HG03103 (cell line): ENCODE results near the gene HOMEZ.
"Not testable (repeated sequence)": the region's sequence is repeated elsewhere in the genome, so short reads cannot be mapped to it uniquely, and the experiment has no call there.

ENCODE experiments used
- ATAC-seq: cut with Tn5 transposase; IDR thresholded peaks from one replicate; pipeline ENCODE4 v1.9.1; 2021; ENCODE audit warnings: low read depth; ENCODE audit not compliant: unreplicated experiment

The HOMEZ gene, protein sequence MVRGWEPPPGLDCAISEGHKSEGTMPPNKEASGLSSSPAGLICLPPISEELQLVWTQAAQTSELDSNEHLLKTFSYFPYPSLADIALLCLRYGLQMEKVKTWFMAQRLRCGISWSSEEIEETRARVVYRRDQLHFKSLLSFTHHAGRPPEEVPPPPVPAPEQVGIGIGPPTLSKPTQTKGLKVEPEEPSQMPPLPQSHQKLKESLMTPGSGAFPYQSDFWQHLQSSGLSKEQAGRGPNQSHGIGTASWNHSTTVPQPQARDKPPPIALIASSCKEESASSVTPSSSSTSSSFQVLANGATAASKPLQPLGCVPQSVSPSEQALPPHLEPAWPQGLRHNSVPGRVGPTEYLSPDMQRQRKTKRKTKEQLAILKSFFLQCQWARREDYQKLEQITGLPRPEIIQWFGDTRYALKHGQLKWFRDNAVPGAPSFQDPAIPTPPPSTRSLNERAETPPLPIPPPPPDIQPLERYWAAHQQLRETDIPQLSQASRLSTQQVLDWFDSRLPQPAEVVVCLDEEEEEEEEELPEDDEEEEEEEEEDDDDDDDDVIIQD

DNA sequence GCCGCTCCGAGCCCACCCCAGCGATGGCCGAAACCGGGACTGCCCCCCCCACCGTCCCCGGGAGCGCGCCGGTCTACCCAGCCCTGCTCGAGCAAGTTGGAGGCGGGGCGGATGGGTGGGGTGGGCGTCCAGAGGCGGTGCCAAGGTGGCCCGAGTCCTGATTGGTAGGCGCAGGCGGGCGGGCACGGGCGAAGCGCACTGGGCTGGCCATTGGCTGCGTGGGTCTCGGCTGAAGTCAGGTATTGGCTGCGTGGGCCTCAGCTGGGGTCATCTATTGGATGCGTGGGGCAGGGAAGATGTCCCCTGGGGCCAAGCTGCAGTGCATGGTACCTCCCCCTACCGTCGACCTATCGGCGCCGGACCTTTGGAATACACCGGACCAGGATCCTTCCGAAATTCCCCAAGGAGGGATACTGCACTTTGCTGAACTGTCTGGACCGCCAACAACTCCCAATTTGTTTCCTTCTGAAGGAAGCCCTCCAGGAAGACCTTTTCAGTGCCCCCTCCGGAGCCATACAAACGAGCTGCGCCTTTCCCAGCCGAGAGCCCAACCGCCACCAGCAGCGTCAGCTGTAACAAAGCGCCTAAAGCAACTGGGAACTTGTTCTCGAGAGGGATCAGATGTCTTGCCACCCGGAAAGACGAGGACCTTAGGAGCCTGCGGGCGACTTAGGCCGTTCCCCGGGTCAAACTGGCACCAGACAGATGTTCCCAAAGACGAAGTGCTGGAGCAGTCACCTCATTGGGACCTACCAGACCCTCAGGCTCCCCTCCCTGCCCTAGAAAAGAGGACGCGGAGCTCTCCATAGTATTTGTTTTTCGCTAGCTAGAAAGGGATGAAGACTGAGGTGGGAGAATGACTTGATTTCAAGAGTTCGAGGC, at the start of gene HOMEZ:
Gene HOMEZ, minus strand, starts transcription at position 113 of the 882 bp plus-strand sequence. CDS start 180 bp downstream, outside the sequence.
- peak; percentile 96 for ATAC-seq

DNA sequence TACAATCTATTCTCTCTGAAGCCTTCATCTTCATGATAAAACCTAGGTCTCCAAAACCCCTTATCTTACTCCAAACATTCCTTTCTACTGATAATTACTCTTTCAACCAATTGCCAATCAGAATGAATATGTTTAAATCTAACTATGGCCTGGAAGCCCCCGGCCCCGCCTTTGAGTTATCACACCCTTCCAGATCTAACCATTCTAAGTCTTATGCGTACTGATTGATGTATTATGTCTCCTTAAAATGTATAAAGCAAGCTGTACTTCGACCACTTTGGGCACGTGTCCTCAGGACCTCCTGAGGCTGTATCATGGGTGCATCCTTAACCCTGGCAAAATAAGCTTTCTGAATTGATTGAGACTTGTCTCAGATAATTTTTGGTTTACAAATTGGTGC, 49.7 kb upstream of the HOMEZ start:
- ATAC-seq, result no peak

DNA sequence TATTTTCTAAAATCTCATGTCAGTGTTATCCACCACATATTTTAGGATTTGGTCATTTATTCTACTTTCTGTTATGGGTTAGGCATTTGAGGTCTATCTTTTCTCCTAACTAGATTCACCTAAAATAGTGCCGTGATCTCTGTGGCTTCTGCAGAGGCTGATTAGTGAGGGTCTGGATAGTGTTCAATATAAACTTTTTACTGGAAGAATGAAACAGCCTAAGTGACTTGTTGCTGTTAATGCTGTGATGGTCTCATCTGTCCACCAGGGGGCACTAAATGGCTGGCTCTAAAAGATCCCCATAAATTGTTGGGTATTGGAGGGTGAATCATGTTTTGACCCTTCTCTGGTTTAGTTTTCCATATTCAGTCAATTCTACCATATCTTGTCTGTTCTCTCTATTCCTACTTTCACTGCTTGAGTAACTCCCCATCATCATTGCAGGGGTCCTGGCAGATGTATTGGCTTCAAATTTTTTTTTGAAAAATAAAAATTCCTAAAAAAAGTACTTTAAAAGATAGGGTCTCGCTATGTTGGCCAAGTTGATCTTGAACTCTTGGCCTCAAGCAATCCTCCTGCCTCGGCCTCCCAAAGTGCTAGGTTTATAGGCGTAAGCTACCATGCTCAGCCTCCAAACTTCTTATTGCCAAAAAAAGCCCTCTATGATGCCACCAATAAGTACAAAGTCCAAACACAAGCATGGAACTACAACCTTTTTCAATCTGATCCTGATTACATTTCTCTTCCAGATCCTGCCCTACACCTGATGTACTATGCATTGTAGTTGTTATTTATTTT, 42.2 kb upstream of the HOMEZ start:
- ATAC-seq, result no peak

DNA sequence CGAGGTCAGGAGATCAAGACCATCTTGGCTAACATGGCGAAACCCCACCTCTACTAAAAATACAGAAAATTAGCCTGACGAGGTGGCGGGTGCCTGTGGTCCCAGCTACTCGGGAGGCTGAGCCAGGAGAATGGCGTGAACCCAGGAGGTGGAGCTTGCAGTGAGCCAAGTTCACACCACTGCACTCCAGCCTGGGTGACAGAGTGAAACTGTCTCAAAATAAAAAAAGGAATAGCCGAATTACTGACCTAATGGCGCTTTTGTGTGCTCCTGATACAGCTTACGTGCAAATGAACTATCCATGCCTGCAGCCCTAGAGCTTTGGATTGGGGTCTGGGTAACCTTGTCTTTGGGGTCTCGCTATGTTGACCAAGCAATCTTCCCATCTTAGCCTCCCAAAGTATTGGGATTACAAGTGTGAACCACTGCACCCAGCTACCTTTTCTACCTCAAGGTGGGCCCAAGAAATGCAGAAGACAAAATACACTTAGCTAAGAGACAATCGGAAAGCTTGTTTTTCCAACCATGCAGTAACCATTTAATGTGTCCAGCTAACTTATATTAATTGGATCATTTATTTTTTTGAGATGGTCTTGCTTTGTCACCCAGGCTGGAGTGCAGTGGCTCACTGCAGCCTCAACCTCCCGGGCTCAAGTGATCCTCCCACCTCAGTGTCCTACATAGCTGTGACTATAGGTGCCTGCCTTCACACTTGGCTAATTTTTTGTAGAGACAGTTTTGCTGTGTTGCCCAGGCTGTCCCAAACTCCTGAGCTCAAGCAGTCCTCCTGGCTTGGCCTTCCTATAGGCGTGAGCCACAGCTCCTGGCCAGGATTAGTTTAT, 40.8 kb upstream of the HOMEZ start:
- ATAC-seq, result no peak

DNA sequence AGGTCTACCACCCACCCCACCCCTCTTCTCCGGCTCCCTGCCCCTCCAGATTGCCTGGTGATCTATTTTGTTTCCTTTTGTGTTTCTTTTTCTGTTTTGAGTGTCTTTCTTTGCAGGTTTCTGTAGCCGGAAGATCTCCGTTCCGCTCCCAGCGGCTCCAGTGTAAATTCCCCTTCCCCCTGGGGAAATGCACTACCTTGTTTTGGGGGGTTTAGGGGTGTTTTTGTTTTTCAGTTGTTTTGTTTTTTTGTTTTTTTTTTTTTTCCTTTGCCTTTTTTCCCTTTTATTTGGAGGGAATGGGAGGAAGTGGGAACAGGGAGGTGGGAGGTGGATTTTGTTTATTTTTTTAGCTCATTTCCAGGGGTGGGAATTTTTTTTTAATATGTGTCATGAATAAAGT, 39.8 kb upstream of the HOMEZ start:
- not testable (repeated sequence) for ATAC-seq

DNA sequence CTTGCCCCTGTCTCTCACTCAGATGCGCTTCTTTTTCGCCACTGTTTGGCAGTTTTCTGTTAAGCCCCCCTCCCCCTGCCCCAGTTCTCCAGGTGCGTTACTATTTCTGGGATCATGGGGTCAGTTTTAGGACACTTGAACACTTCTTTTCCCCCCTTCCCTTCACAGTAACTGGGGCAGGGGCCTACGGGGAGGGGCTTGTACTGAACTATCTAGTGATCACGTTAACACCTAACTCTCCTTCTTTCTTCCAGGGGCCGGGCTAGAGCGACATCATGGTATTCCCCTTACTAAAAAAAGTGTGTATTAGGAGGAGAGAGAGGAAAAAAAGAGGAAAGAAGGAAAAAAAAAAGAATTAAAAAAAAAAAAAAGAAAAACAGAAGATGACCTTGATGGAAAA, 39.1 kb upstream of the HOMEZ start:
- ATAC-seq, result no peak

DNA sequence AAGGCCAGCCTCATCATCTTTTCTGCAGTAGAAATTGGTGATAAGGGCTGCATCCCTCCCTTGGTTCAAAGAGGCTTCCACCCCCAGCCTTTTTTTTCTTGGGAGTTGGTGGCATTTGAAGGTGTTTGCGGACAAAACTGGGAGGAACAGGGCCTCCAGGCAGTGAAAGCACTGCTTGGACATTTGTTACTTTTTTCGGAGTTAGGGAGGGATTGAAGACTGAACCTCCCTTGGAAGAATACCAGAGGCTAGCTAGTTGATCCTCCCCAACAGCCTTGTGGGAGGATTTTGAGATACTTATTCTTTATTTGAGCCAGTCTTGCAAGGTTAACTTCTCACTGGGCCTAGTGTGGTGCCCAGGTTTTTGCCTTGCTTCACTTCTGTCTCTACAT, 38.5 kb upstream of the HOMEZ start:
- no peak for ATAC-seq

DNA sequence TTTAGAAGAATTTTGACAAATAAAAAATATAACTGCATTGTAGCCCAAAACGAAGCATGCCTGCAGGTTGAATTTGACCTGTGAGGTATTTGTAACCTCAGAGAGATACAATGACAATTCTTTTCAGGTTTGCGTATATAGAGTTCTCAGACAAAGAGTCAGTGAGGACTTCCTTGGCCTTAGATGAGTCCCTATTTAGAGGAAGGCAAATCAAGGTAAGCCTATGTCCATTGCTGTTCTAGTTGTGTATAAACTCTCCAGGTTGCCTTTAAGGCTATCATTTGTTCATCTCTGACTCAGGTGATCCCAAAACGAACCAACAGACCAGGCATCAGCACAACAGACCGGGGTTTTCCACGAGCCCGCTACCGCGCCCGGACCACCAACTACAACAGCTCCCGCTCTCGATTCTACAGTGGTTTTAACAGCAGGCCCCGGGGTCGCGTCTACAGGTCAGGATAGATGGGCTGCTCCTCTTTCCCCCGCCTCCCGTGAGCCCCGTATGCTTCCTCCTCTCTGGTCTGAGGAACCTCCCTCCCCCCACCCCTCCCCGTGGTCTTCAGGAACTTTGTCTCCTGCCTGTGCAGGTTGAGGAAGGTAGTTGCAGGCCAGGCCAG, 38.0 kb upstream of the HOMEZ start:
- no peak for ATAC-seq

DNA sequence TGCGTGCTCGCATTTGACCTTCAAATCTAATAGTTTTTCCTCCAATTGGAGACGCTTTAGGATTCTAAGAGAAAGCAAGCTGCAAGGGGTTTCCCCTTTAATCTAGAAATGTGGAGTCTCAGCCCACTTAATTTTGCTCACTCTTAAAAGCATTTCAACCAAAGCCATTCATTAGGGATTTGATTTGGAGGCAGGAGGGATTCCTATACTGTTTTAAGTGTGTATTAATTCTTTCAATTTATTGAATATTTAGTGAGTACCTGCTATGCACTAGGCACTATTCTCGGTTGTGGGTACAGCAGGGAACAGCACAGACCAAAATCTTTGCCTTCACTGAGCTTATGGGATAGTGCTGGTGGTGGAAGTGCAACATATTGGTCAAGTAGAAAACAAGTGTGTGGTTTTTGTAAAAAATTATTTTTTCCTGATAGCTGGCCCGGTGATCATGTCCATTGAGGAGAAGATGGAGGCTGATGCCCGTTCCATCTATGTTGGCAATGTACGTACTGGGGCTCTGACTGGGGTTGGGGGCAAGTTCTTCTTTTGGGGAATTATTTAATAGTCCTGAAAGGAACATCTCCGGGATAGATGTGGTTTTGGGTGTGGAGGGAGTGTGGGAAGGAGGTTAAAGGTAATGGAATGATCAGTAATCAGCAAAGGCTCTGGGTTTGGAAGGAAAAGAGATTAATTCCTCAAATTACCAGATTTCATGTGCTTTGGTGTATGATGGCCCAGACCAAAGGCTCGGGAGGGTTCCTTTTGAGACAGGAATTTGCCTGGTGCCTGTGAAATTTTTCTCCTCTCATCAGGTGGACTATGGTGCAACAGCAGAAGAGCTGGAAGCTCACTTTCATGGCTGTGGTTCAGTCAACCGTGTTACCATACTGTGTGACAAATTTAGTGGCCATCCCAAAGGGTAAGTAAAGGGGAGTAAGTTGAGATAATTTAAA, 36.9 kb upstream of the HOMEZ start:
- no peak for ATAC-seq

DNA sequence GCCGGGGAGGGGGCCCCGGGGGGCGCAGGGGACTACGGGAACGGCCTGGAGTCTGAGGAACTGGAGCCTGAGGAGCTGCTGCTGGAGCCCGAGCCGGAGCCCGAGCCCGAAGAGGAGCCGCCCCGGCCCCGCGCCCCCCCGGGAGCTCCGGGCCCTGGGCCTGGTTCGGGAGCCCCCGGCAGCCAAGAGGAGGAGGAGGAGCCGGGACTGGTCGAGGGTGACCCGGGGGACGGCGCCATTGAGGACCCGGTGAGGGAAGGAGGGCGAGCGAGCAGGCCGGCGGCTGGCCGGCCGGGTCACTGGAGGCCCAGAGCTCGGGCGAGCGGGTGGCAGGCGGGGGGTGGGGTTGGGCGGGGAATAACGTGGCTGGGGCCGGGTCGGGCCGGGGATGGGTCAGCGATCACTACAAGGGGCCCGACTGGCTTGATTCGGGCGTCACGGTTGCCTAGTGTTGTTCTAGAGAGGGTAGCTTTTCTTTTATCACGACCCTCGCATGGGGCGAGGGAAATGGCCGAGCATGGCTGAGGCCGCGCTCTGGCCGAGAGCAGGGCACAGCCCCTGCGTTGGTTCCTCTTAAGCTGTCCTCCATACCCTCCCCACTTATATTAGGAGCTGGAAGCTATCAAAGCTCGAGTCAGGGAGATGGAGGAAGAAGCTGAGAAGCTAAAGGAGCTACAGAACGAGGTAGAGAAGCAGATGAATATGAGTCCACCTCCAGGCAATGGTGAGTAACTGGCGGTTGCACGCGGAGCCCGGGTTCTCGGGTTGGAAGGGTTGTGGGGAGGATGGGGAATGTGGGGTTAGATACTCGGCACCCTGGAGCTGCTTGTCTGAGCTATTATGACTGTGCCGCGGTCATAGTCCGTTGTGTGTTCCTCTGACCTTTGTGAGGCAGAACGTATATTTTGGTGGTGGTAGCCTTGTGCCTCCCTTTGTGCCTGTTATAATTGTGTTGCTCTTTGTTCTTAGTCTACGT, 35.9 kb upstream of the HOMEZ start:
- no peak for ATAC-seq

DNA sequence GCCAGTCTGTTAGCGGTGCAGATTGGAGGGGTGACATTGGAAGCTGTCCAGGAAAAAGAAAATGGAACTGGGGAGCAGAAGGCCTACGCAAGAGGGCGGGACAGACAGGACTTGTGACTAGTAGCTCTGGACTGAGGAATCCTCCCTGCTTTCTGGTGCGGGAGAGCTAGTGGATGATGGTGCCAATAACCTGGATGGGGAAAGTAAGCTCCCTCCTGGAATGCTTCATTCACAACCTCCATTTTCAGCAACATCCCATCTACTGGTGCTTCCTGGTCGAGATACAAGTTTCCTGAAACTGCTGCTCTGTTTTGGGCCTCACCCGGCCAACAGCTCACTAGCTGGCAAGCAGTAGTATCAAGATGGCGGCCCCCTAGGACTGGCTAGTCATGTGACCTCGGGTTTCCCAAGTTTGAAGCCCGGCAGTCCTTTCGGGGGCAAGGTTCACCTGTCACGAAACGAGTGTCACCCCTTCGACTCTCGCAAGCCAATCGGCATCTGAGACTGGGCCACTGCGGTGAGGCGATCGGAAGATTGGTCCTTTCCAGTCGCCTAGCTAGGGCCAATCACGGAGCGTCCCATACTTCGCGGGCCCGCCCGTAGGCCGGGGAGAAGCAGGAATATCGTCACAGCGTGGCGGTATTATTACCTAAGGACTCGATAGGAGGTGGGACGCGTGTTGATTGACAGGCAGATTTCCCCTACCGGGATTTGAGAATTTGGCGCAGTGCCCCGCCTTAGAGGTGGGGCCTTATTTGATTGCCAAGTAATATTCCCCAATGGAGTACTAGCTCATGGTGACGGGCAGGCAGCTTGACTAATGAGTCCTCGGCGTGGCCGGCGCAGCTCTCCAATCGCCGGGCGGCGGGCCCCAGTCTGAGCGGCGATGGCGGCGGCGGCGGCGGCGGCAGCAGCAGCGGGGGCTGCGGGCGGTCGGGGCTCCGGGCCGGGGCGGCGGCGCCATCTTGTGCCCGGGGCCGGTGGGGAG, 34.9 kb upstream of the HOMEZ start, which contains the start of gene PABPN1:
Gene PABPN1, plus strand, starts transcription at position 874 of the 988 bp plus-strand sequence. Its CDS starts 13 bp downstream, at position 887.
- ATAC-seq, result peak; percentile 79

DNA sequence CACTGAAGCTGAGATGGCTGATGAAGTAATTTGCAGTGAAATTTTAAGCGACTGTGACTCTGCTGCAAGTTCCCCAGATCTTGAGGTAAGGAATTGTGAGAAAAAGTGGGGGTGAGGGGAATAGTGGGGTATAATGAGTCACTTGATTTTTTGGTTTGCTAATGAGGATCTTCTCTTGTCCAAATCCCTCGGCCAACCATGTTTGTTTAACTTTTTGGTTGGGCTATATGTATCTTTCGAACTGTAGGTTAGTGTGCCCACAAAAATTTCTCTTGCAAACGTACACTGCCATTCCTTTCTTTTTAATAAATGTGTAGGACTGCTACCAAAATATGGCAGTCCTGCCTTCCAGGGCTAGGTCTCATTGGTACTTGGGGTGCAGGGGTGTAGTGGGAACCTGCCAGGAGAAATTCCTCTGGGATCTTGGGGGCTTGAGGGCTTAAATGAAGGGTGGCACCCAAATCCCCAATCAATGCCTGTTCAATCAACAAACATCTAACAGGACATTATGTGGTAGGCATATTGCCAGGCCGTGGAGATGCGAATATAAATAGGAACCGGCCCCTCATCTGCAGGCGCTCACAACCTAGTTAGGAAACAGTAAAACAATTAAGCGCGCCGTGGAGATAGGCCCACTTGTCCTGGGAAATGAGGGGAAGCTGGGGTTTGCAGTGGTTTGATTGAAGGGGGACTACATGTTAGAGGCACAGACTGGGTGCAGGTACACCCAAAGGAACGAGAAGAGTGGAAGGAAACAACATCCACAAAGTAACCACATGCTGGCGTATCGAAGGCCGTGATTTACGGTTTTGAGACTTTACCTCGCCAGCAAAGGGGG, 34.0 kb upstream of the HOMEZ start:
- no peak for ATAC-seq

DNA sequence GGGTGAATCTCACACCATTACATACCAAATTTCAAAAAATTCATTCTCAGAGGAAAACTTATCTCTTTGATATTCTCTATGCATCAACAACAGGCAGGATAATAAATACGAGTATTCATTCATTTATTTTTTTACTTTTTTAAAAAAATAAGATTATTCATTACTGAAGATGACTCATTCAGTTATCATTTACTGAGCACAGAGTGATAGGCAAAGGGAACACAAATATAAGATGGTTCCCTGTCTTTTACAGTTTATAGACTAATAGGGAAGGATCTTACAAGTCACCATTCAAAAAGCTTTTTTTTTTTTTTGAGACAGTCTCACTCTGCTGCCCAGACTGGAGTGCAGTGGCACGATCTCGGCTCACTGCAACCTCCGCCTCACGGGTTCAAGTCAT, 30.4 kb upstream of the HOMEZ start:
- ATAC-seq, result no peak

DNA sequence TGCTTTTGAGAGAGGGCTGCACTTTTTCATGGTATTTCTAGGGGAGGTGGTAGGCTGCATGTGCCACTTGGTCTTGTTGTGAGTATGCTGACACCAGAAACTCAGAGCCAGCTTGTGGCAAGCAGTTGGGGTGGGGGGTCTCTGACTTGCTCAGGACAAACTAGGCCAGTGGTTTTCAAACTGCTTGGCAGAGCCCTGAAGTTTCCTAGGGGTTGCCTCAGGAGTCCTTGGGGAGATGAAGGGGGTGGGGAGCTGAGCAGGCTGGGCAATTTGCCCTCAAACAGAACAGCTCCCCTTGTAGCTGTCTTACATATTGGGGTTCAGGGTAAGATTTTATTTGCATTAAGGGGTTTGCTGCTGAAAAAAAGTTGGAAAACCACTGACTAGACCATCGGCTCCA, 24.6 kb upstream of the HOMEZ start:
- ATAC-seq, result no peak
